K562 (cell line): ENCODE results near the gene ANKRD31. TPM values are rescaled to one million over a fixed set of nuclear protein-coding genes. Genes with fewer than 3 reads are reported as not detected.

Experiments
- ATAC-seq: fragments of 200-7000 bp; cut with Tn5 transposase; 3 replicates; pipeline ENCODE4 v1.9.1; 2020; ENCODE audit warnings: moderate library complexity
- BruUV-seq: library from RNA; stranded (reverse); fragments of 400-500 nt; replicated peaks from 2 replicates; lab custom pipeline; 2021; lab: Mats Ljungman, UMichigan
- CTCF ChIA-PET: fragments of 300-600 bp; formaldehyde crosslinking; extraction: SDS; loops from one replicate; lab custom pipeline; 2021; ENCODE audit warnings: low intra/inter-chr PET ratio; lab: Yijun Ruan, JAX
- POLR2A ChIA-PET: fragments of 300-600, 350-650 bp; sonication (Branson Sonifier 250); formaldehyde crosslinking; extraction: SDS; loops from one replicate; lab custom pipeline; 2021; ENCODE audit warnings: antibody characterized with exemption, inconsistent platforms; lab: Yijun Ruan, JAX
- DNase-seq, 4 experiments: peaks; one replicate each; pipeline versions ENCODE4 v3.0.0 to v3.0.0-alpha.2; 2011 to 2018; ENCODE audit warnings: low spot score in 3 of 4, mixed read lengths in 3 of 4; ENCODE audit errors: extremely low read depth in 1 of 4
- FAIRE-seq: peaks from 2 replicates; lab custom pipeline; 2011; peaks lifted over from hg19 to GRCh38; lab: Jason Lieb, UNC
- H2AFZ ChIP-seq: 2 replicates; pipeline ENCODE4 v1.6.0; 2011; ENCODE audit warnings: low read depth, low read length, control low read depth, inconsistent platforms
- H3K27ac ChIP-seq: fragments of 200-600 bp; 3 replicates; pipeline ENCODE4 v1.8.0; 2011; ENCODE audit warnings: low read depth, mild to moderate bottlenecking, control low read depth, inconsistent platforms, low read length, moderate library complexity, mixed read lengths; ENCODE audit errors: extremely low read depth
- H3K27me3 ChIP-seq, 2 experiments: fragments of 300-600 bp in 1 of 2; 2 replicates in 1 of 2; 3 replicates in 1 of 2; pipeline versions ENCODE4 v1.6.0 to v1.8.0; 2011; ENCODE audit warnings: inconsistent platforms in 2 of 2, low read length in 2 of 2, mild to moderate bottlenecking in 1 of 2, mixed read lengths in 1 of 2, moderate library complexity in 1 of 2; ENCODE audit not compliant: control insufficient read depth in 2 of 2, insufficient read depth in 2 of 2
- H3K36me3 ChIP-seq: fragments of 300-600 bp; 3 replicates; pipeline ENCODE4 v1.8.0; 2011; ENCODE audit warnings: mild to moderate bottlenecking, low read length, inconsistent platforms; ENCODE audit not compliant: control insufficient read depth, insufficient read depth
- H3K4me1 ChIP-seq, 2 experiments: fragments of 200-600 bp in 1 of 2; replicated peaks in 1 of 2; 2 replicates in 1 of 2; 3 replicates in 1 of 2; pipeline versions ENCODE4 v1.5.1 to v1.8.0; 2011; ENCODE audit warnings: inconsistent platforms in 2 of 2, low read length in 2 of 2, mild to moderate bottlenecking in 1 of 2, mixed read lengths in 1 of 2, moderate library complexity in 1 of 2; ENCODE audit not compliant: control insufficient read depth in 2 of 2, insufficient read depth in 2 of 2
- H3K4me2 ChIP-seq: 2 replicates; pipeline ENCODE4 v1.6.1; 2011; ENCODE audit warnings: low read length, control low read depth, inconsistent platforms, mixed read lengths; ENCODE audit not compliant: insufficient read depth
- H3K4me3 ChIP-seq: fragments of 200-600 bp; sonication (generic), shearing (Covaris generic); 2 replicates; pipeline ENCODE4 v1.5.1; 2016; ENCODE audit warnings: control low read depth, inconsistent platforms
- H3K79me2 ChIP-seq: fragments of 200-600 bp; 3 replicates; pipeline ENCODE4 v1.8.0; 2011; ENCODE audit warnings: low read length, inconsistent platforms; ENCODE audit not compliant: control insufficient read depth, insufficient read depth
- H3K9ac ChIP-seq, 2 experiments: 2 replicates each; pipeline versions ENCODE4 v1.6.0 to v1.6.1; 2011; ENCODE audit warnings: low read depth in 2 of 2, low read length in 2 of 2, control low read depth in 1 of 2, inconsistent platforms in 1 of 2, mild to moderate bottlenecking in 1 of 2, mixed read lengths in 1 of 2; ENCODE audit not compliant: insufficient read depth in 1 of 2
- H3K9me1 ChIP-seq: one replicate; pipeline ENCODE4 v1.6.0; 2011; ENCODE audit warnings: inconsistent platforms, mild to moderate bottlenecking, low read length, moderate library complexity; ENCODE audit not compliant: control insufficient read depth, insufficient read depth
- H3K9me3 ChIP-seq: replicated peaks from 2 replicates; pipeline ENCODE4 v1.5.1; 2011; ENCODE audit warnings: low read depth, low read length, inconsistent platforms; ENCODE audit not compliant: control insufficient read depth, insufficient read depth
- H4K20me1 ChIP-seq: replicated peaks from 2 replicates; pipeline ENCODE4 v1.6.1; 2011; ENCODE audit warnings: low read length, inconsistent platforms, mixed read lengths; ENCODE audit not compliant: control insufficient read depth, insufficient read depth
- ATF7 ChIP-seq: fragments of 450-650 bp; IDR thresholded peaks from 2 replicates; pipeline ENCODE4 v1.7.1; 2014; ENCODE audit warnings: mild to moderate bottlenecking, moderate library complexity
- ELK1 ChIP-seq: sonication (generic); formaldehyde crosslinking; IDR thresholded peaks from 2 replicates; pipeline ENCODE4 v1.8.1; 2022; ENCODE audit warnings: missing genetic modification reagents
- MXD1 ChIP-seq: fragments of 250-450 bp; sonication (Bioruptor Pico); IDR thresholded peaks from 2 replicates; pipeline ENCODE4 v1.8.0; 2021; ENCODE audit warnings: borderline replicate concordance, mild to moderate bottlenecking, moderate library complexity; ENCODE audit not compliant: poor library complexity, severe bottlenecking
- POLR3G ChIP-seq: IDR thresholded peaks from 2 replicates; pipeline ENCODE4 v1.6.1; 2011; ENCODE audit not compliant: insufficient read length, insufficient replicate concordance; ENCODE audit errors: extremely low read depth
- PPARD ChIP-seq: fragments of 250-450 bp; sonication (Bioruptor Pico); IDR thresholded peaks from 2 replicates; pipeline ENCODE4 v1.8.0; 2022; ENCODE audit warnings: inconsistent platforms, mild to moderate bottlenecking, moderate library complexity
- RAD51 ChIP-seq: fragments of 450-650 bp; IDR thresholded peaks from 2 replicates; pipeline ENCODE4 v1.7.1; 2016; ENCODE audit warnings: low read depth, mild to moderate bottlenecking, borderline replicate concordance
- WGBS: fragments of 100-300 bp; shearing (Covaris generic); methylation state at CpG from one replicate; pipeline ENCODE4 v1.1.6; 2016; ENCODE audit warnings: low coverage, mixed read lengths; ENCODE audit not compliant: insufficient coverage; ENCODE audit errors: missing lambda C conversion rate; 5-methylcytosine and 5-hydroxymethylcytosine counted together
- in situ Hi-C: fragments of 300-500 bp; cut with MboI; formaldehyde crosslinking; loops from 4 replicates; pipeline ENCODE4 v1.15.0; 2018; ENCODE audit warnings: inconsistent platforms, mixed read lengths
- intact Hi-C: fragments of 100-400 bp; cut with micrococcal nuclease; formaldehyde crosslinking; loops from 2 replicates; pipeline ENCODE4 v1.14.2; 2022
- polyA plus RNA-seq, 8 experiments: library from polyadenylated mRNA; depleted of rRNA in 4 of 8; stranded (reverse) in 5 of 8; unstranded in 3 of 8; fragments of >200 nt; fragmentation: Nextera tagmentation in 2 of 8; fragmentation: Illumina TruSeq in 1 of 8; extraction: Ambion mirVana in 2 of 8; extraction: Trizol in 1 of 8; gene quantifications; 2 replicates each; pipeline versions ENCODE4 v1.2.1 to v1.2.3, GENCODE V29; 2011 to 2014; ENCODE audit warnings: inconsistent platforms in 1 of 8, missing spikeins in 1 of 8
- total RNA-seq, 7 experiments: library from RNA; depleted of rRNA in 6 of 7; stranded (reverse); fragments of >200 nt in 6 of 7; fragmentation: Illumina TruSeq in 2 of 7; extraction: Trizol in 2 of 7; gene quantifications; 2 replicates each; pipeline versions ENCODE4 v1.2.1 to v1.2.3, GENCODE V29; 2011 to 2021; ENCODE audit warnings: low replicate concordance in 1 of 7

The ANKRD31 gene
- total and polyA plus RNA-seq, 9 of the 15 experiments (the other 6 are each of a cell fraction or from before 2014, with no cell fraction given) = under 0.01 to 0.11 (median 0.05) TPM; not detected in 1

- Histone ChIP-seq H3K79me2 (no peaks in the 10 kb centered on the region), H3K4me3 (no peak overlapping the region), H3K27me3 (peaks cover 4 to 8% of the 10 kb centered on the region in 2 experiments; a peak in 3 of 5 replicates), H3K36me3 (no peaks in the 10 kb centered on the region), H4K20me1 (no peaks in the 10 kb centered on the region), H2AFZ (no peak overlapping the region), H3K9me3 (no peaks in the 10 kb centered on the region), H3K4me1 (peaks cover 6 to 12% of the 10 kb centered on the region in 2 experiments; a peak in 4 of 5 replicates), H3K9me1 (no peaks in the 10 kb centered on the region), H3K9ac (no peak overlapping the region), H3K4me2 (no peak overlapping the region), H3K27ac (no peak overlapping the region)
- WGBS = 71% methylated on average over 2 of the region's 2 CpGs
- intact Hi-C loops = loop anchor here (10.0 kb wide), 2 partner anchors 425 to 555 kb away; partner anchors contain the start of gene HEXB
- CTCF ChIA-PET = no interaction called here
- no TSS peak for BruUV-seq
- POLR2A ChIA-PET = interaction anchor here (0.5 to 0.9 kb wide), 2 partner anchors 9 to 276 kb away, joined by 3 read pairs; no protein-coding TSS in a partner anchor
- DNase-seq = no peak
- TF ChIP-seq ELK1 (no peak), MXD1 (CRISPR knock-in tag) (no peak), PPARD (CRISPR knock-in tag) (no peak), ATF7 (no peak), RAD51 (no peak), POLR3G (no peak)
- ATAC-seq = no peak
- FAIRE-seq = no peak
- in situ Hi-C loops = no loop called here
Observed at GRCh38 chr5:75239681-75240080, 3.0 kb upstream of the ANKRD31 start.
